NCI-H2196 treated with DMSO at 0.1 percent for 48 hours (cell line): Measurements from ENCODE around the gene ARHGAP29.

Experiments used
- DNase-seq: peaks from one replicate; lab custom pipeline; 2025; ENCODE audit not compliant: unreplicated experiment; lab: John Stamatoyannopoulos, UW

The ARHGAP29 gene

DNA sequence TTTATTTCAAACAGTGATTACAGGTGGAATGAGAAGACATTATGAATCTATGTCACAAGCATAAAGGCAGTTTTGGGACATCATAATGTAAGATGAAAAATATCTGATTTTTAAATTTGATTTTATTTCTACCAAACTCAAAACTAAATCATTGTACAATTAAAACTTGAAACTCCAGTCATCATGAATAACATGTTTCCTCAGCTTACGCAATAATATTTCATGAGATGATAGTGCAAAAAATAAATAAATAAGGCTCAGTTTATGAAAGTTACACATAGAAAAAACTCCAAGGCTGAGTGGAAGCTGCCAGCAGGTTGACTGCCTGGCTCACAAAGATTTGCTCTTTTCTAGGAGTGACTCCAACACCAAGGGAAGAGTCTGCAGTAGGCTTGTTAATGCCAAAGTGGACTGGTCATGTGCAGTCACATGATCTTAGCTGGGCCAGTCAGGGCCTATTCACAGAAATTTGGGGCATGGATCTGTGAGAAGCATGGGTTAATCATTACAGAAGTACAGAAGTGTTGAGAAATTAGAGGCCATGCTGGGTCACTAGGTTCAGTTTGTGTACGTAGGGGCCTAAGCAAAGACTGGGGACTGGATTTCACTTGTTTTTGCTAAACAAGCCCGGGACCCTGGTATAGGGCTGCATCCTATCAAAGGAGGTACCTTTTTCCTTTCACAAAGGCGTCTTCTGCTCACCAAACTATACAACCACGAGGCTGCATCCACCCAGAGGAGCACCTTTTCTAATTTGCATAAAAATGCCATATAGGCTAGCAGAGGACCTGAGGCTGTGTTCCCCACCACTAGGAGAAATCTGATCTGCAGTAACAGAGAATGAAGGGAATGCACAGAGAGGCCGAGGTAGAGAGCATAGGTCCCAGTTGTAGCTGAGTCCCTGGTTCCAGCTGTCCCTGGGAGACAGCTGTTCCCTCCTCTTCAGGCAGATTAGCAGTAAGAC, 111.6 kb downstream of the ARHGAP29 start:
- no peak for DNase-seq

DNA sequence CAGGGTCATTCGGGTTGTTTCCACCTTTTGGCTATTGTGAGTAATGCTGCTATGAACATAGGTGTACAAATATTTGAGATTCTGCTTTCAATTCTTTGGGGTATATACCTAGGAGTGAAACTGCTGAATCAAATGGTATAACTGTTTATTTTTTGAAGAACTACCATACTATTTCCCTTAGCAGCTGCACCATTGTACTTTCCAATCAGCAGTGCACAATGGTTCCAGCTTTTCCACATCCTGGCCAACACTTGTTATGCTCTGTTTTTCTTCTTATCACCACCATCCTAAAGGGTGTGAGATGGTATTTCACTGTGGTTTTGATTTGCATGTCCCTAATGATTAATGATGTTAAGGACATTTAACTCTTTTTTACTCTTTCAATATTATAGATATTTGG, 112.8 kb downstream of the ARHGAP29 start:
- DNase-seq: no peak

DNA sequence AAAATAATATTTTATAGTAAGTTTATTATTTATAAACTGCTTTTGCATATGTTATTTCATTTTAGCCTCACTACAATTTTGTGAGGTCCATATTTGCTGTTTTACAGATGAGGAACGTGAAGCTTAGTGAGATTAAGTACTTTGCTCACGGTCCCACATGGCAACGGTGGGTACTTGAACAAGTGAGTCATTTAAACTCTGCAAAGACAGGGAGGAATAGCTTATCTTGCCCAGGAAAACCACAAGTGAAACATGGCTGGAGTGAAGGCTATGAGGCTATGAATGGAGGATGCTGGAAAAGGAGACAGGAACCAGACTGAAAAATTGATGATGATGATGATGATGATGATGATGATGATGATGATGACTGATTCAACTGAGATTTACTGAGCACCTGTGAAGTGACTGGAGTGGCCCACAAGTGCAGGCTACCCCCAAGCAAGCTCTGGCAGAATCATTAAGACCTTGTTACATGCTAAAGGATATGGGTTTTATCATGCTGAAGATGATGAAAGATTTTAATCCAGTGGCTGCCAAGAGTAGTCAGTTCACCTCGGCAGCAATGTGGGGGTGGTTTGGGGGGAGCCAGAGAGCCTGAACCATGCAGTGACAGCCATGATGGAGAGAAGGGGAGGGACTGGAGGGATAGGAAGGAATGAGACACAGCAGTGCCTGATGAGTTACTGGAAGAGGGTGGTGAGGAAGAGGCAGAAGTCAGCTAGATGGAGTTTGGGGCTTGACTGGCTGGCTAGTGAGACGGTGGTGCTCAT, 115.0 kb downstream of the ARHGAP29 start:
- no peak for DNase-seq
